ENCODE results near the gene SLC45A1. TPM values are rescaled to one million over a fixed set of nuclear protein-coding genes. Genes with fewer than 3 reads are reported as not detected.

The SLC45A1 gene
- total RNA-seq, 4 donors from 2014 or later: 5.4 to 15.1 (median 7.6) TPM

DNA sequence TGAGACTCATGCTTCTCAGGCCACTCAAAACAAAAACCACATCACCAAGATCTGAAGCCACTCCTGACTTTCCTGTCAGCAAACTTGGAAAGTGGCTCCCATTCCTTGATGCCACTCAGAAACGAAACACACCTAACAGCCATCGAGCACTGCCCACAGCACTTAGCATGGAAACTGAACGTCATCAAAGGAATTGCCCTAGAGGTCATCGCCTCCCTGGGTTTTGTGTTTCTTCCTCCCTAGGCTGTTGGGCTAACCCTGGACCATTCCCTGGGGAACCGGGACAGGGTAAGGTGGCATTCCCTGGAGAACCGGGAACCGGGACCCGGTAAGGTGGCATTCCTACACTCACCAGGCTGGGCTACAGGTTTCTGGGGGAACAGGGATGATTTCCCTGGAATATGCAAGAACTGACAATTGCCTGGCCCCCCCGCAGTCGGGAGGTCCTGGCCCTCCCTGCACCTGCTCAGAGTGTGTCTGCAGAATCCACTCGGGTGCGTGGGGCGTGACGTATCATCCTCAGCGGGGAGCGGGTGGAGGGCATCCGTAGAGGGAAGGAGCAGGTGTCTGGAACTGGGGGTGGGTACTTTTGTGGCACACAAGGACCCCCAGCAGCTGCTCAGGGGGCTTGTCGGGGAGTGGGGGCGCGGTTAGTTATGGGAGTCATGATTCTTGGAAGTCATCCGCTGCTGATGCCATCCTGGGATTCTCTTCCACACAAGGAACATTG lies 30.3 kb downstream of the SLC45A1 start:
- DNase-seq (ENCODE audit: low spot score in 2 of 2): no peak
- H3K36me3 ChIP-seq: peaks cover 0 to 3% (median 0%) of the 10 kb centered on the region in 3 donors
- no peaks in the 10 kb centered on the region for H3K9me3 ChIP-seq
- no peak overlapping the region for H3K4me3 ChIP-seq
- no peaks in the 10 kb centered on the region for H3K27me3 ChIP-seq
- WGBS, 2 donors: 82 to 83% methylated on average over 19 to 21 of the region's 21 CpGs
- TF ChIP-seq, protein P1, sequence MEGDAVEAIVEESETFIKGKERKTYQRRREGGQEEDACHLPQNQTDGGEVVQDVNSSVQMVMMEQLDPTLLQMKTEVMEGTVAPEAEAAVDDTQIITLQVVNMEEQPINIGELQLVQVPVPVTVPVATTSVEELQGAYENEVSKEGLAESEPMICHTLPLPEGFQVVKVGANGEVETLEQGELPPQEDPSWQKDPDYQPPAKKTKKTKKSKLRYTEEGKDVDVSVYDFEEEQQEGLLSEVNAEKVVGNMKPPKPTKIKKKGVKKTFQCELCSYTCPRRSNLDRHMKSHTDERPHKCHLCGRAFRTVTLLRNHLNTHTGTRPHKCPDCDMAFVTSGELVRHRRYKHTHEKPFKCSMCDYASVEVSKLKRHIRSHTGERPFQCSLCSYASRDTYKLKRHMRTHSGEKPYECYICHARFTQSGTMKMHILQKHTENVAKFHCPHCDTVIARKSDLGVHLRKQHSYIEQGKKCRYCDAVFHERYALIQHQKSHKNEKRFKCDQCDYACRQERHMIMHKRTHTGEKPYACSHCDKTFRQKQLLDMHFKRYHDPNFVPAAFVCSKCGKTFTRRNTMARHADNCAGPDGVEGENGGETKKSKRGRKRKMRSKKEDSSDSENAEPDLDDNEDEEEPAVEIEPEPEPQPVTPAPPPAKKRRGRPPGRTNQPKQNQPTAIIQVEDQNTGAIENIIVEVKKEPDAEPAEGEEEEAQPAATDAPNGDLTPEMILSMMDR (IDR thresholded peaks at IDR 0.05): no peak
- H3K27ac ChIP-seq: peak overlapping the region in 1 of 4 donors; percentile 52
- H3K4me1 ChIP-seq: peaks cover 0 to 46% (median 25%) of the 10 kb centered on the region in 4 donors

DNA sequence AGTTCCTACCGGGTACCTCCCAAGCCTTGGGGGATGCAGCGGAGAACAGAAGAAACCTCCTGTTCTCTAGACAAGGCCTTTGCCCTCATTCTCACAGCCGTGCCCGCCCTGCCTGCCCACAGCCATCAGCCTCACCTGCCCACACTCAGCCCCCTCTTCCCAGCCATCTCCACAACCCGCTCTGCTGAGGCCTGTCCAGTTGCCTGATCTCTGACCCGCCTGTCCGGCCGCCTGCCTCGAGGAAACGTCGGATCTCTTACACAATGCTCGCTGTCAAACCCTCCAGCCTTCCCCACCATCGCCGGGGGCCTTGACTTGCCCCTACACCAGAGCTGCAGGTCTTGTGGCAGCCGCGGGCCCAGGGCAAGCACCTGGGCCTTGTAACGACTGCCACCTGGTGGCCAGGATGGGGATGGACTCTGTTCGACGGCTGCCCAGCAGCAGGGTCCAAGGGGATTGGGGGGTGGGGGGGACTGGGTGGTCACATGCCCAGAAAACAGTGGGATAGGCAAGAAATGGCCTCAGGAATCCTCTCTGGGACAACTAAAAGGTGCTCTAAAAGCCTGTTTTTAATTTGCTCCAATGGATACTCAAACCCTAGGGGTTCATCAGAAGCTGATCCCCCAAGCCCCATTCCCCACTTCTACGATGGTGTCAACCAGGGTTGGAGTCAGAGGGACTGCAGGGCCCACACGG lies 31.0 kb downstream of the SLC45A1 start:
- Histone ChIP-seq H3K27me3 (no peaks in the 10 kb centered on the region), H3K4me3 (no peak overlapping the region), H3K27ac (peak overlapping the region in 1 of 4 donors; percentile 52), H3K9me3 (no peaks in the 10 kb centered on the region), H3K4me1 (peaks cover 0 to 49% (median 26%) of the 10 kb centered on the region in 4 donors), H3K36me3 (peaks cover 0 to 10% (median 0%) of the 10 kb centered on the region in 3 donors)
- DNase-seq (ENCODE audit: low spot score in 2 of 2): peak in 1 of 2 donors; percentile 60
- 28 to 29% methylated on average over 20 to 21 of the region's 21 CpGs for WGBS, 2 donors
- TF ChIP-seq POLR2A (IDR thresholded peaks at IDR 0.05) (no peak), EP300 (IDR thresholded peaks at IDR 0.05) (no peak)
- TF ChIP-seq, protein P1 (IDR thresholded peaks at IDR 0.05): peak; percentile 80 to 94 (median 91)

DNA sequence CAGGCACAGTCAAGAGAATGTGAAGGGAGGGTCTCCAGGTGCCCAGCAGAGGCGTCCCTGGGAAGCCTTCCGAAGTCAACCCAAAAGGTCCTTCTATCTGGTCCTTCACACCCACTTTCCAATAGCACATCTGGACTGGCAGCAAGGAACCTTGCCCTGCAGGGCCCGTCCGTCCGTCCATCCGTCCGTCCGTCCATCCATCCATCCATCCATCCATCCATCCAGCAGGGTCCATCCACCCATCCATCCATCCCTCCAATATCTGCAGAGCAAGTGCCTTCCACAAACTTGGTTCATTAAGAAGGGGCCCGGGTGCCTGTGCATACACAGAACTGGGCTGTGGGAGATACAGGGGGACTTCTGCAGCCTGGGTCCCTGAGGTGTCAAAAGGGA lies 31.6 kb downstream of the SLC45A1 start:
- TF ChIP-seq, protein P1 (IDR thresholded peaks at IDR 0.05): no peak
- TF ChIP-seq POLR2A (IDR thresholded peaks at IDR 0.05): no peak
- no peak for TF ChIP-seq EP300 (IDR thresholded peaks at IDR 0.05)
- no peaks in the 10 kb centered on the region for H3K9me3 ChIP-seq
- peaks cover 0 to 51% (median 26%) of the 10 kb centered on the region in 4 donors for H3K4me1 ChIP-seq
- whole genome bisulfite sequencing, 2 donors: 78 to 83% methylated on average over 9 of the region's 9 CpGs
- peak overlapping the region in 2 of 4 donors; percentile 52 to 70 for H3K27ac ChIP-seq
- no peak overlapping the region for H3K4me3 ChIP-seq
- H3K27me3 ChIP-seq: no peaks in the 10 kb centered on the region
- peaks cover 0 to 15% (median 0%) of the 10 kb centered on the region in 3 donors for H3K36me3 ChIP-seq
- no peak for DNase-seq (ENCODE audit: low spot score in 2 of 2)

DNA sequence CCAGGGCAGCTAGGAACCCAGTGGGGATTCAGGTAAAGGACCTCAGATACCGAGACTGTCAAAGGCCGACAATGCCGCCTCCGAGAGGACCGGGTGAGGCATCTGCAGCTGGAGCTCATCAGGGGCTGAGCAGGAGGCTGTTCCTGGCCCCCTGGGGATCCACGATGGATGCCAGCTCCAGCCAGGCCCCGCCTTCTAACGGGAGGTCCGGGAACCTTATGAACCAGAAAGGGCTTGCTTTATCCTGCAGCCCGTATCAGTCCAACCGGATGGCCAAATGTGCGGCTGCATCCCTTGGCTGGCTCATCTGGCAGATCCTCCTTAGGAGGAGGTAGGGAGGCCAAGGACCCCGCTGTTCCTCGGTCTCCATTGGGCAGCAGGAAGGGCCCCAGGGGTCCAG lies 32.0 kb downstream of the SLC45A1 start:
- peaks cover 0 to 20% (median 0%) of the 10 kb centered on the region in 3 donors for H3K36me3 ChIP-seq
- H3K27me3 ChIP-seq: no peaks in the 10 kb centered on the region
- no peaks in the 10 kb centered on the region for H3K9me3 ChIP-seq
- WGBS, 2 donors: 51 to 62% methylated on average over 5 to 14 of the region's 14 CpGs
- TF ChIP-seq POLR2A (IDR thresholded peaks at IDR 0.05) (no peak), EP300 (IDR thresholded peaks at IDR 0.05) (peak in 1 of 2 donors; percentile 9)
- TF ChIP-seq, protein P1 (IDR thresholded peaks at IDR 0.05): no peak
- DNase-seq (ENCODE audit: low spot score in 2 of 2): peak in 1 of 2 donors; percentile 55
- peak overlapping the region in 2 of 4 donors; percentile 52 to 70 for H3K27ac ChIP-seq
- H3K4me3 ChIP-seq: no peak overlapping the region
- peaks cover 0 to 51% (median 26%) of the 10 kb centered on the region in 4 donors for H3K4me1 ChIP-seq
